NCI-H2107 treated with DMSO at 0.1 percent for 48 hours (cell line): ENCODE measurements around the gene LGALS3BP.
"Not testable (repeated sequence)": the region's sequence is repeated elsewhere in the genome, so short reads cannot be mapped to it uniquely, and the experiment has no call there.

ENCODE experiments used
- DNase-seq: peaks from one replicate; lab custom pipeline; 2025; ENCODE audit not compliant: unreplicated experiment; lab: John Stamatoyannopoulos, UW

Gene LGALS3BP

GRCh38 chr17:78966910-78967600 is 12.7 kb downstream of the LGALS3BP start:
- no peak for DNase-seq

GRCh38 chr17:78966123-78966813 is 13.5 kb downstream of the LGALS3BP start:
- no peak for DNase-seq

GRCh38 chr17:78965491-78965924 is 14.2 kb downstream of the LGALS3BP start:
- peak; percentile 61 for DNase-seq

GRCh38 chr17:78963378-78963777 is 16.3 kb downstream of the LGALS3BP start:
- no peak for DNase-seq

GRCh38 chr17:78962984-78963348 is 16.8 kb downstream of the LGALS3BP start:
- DNase-seq = not testable (repeated sequence)

- no peak for DNase-seq
These were observed 17.3 kb downstream of the LGALS3BP start for GRCh38 chr17:78962345-78962983.

GRCh38 chr17:78961571-78961970 is 18.2 kb downstream of the LGALS3BP start:
- DNase-seq = no peak

- DNase-seq = no peak
These were observed 18.8 kb downstream of the LGALS3BP start for GRCh38 chr17:78960928-78961327.

GRCh38 chr17:78959803-78960202 is 19.9 kb downstream of the LGALS3BP start:
- no peak for DNase-seq

- DNase-seq = no peak
These were observed 21.0 kb downstream of the LGALS3BP start for GRCh38 chr17:78958641-78959127.

GRCh38 chr17:78957128-78957527 is 22.6 kb downstream of the LGALS3BP start:
- DNase-seq = no peak

GRCh38 chr17:78956254-78956653 is 23.5 kb downstream of the LGALS3BP start:
- DNase-seq = no peak

- no peak for DNase-seq
These were observed 25.0 kb downstream of the LGALS3BP start for GRCh38 chr17:78954684-78955083.

GRCh38 chr17:78953356-78954350 is 26.1 kb downstream of the LGALS3BP start:
- DNase-seq = no peak

- DNase-seq = no peak
These were observed 27.0 kb downstream of the LGALS3BP start for GRCh38 chr17:78952706-78953105.

GRCh38 chr17:78951967-78952551 is 27.7 kb downstream of the LGALS3BP start:
- no peak for DNase-seq

- no peak for DNase-seq
These were observed 28.9 kb downstream of the LGALS3BP start for GRCh38 chr17:78950870-78951269.

- DNase-seq = no peak
These were observed 32.2 kb downstream of the LGALS3BP start for GRCh38 chr17:78947235-78948149.

- no peak for DNase-seq
These were observed 33.1 kb downstream of the LGALS3BP start for GRCh38 chr17:78946631-78947030.
